ENCODE measurements around the gene HEATR1.

DNA sequence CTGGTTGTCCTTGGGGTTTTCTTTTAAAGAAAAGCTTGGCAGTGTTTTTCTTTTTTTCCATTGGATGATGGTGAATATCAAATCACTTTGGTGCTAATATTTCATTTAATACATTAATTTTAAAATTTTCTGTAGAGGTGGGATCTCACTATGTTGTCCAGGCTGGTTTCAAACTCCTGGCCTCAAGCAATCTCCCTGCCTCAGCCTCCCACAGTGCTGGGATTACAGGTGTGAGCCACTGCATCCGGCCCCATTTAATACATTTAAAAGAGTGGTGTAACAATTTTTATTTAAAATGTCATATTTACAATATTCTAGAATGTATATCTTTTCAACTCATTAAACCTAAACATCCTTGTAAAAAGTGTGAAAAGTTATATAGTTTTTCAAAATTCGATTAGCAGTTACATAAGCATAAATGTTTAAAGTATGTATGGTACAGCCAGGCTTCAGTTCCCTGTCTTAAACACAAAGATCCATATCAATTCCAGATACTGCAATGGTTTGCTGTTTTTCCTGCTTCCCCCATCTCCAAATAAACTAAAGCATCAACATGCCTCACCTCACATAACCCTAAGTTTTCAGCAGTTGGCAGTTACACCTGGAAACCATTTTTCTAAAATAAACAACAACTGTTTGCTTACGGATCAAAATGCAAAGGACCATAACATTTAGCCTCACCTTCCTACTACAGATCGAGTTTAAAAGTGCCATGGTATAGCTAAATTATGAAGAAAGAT, 89.4 kb downstream of the HEATR1 start:
- TF ChIP-seq, protein P1, sequence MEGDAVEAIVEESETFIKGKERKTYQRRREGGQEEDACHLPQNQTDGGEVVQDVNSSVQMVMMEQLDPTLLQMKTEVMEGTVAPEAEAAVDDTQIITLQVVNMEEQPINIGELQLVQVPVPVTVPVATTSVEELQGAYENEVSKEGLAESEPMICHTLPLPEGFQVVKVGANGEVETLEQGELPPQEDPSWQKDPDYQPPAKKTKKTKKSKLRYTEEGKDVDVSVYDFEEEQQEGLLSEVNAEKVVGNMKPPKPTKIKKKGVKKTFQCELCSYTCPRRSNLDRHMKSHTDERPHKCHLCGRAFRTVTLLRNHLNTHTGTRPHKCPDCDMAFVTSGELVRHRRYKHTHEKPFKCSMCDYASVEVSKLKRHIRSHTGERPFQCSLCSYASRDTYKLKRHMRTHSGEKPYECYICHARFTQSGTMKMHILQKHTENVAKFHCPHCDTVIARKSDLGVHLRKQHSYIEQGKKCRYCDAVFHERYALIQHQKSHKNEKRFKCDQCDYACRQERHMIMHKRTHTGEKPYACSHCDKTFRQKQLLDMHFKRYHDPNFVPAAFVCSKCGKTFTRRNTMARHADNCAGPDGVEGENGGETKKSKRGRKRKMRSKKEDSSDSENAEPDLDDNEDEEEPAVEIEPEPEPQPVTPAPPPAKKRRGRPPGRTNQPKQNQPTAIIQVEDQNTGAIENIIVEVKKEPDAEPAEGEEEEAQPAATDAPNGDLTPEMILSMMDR (IDR thresholded peaks at IDR 0.05): no peak
- TF ChIP-seq POLR2A (IDR thresholded peaks at IDR 0.05) (no peak), EP300 (IDR thresholded peaks at IDR 0.05) (no peak), POLR2AphosphoS5 (IDR thresholded peaks at IDR 0.05) (no peak)

All from suprapubic skin (tissue), 4 donors.